GM23338 (cell line): ENCODE data around the gene ERCC1. TPM values are rescaled to one million over a fixed set of nuclear protein-coding genes. Genes with fewer than 3 reads are reported as not detected.

Source experiments
- ATAC-seq: fragments of 200-7000 bp; cut with Tn5 transposase; 3 replicates; pipeline ENCODE4 v1.9.1; 2020
- DNase-seq: peaks from one replicate; pipeline ENCODE4 v3.0.0-alpha.2; 2015; ENCODE audit warnings: low spot score
- H2AFZ ChIP-seq: fragments of 200-600 bp; sonication (generic); 2 replicates; pipeline ENCODE4 v1.8.0; 2016; ENCODE audit warnings: antibody characterized with exemption, mild to moderate bottlenecking, moderate library complexity
- H3F3A ChIP-seq: fragments of 200-600 bp; sonication (generic); replicated peaks from 2 replicates; pipeline ENCODE4 v1.8.0; 2017; ENCODE audit warnings: antibody characterized with exemption, mixed run types, low read depth
- H3K27ac ChIP-seq: fragments of 200-600 bp; sonication (generic); 2 replicates; pipeline ENCODE4 v1.6.1; 2016; ENCODE audit warnings: low read depth
- H3K27me3 ChIP-seq: fragments of 200-600 bp; sonication (generic); 2 replicates; pipeline ENCODE4 v1.8.0; 2016; ENCODE audit warnings: mild to moderate bottlenecking, mixed run types, moderate library complexity; ENCODE audit not compliant: insufficient read depth
- H3K36me3 ChIP-seq: fragments of 200-600 bp; sonication (generic); 2 replicates; pipeline ENCODE4 v1.8.0; 2016; ENCODE audit warnings: mild to moderate bottlenecking; ENCODE audit not compliant: insufficient read depth
- H3K4me1 ChIP-seq: fragments of 200-600 bp; sonication (generic); 2 replicates; pipeline ENCODE4 v1.8.0; 2016; ENCODE audit warnings: mild to moderate bottlenecking, moderate library complexity; ENCODE audit not compliant: insufficient read depth
- H3K4me2 ChIP-seq: fragments of 200-600 bp; sonication (generic); 2 replicates; pipeline ENCODE4 v1.7.1; 2017; ENCODE audit warnings: mixed run types
- H3K4me3 ChIP-seq: fragments of 200-600 bp; sonication (generic); 2 replicates; pipeline ENCODE4 v1.6.1; 2016; ENCODE audit warnings: mixed run types
- H3K79me2 ChIP-seq: fragments of 200-600 bp; sonication (generic); replicated peaks from 2 replicates; pipeline ENCODE4 v1.8.0; 2017; ENCODE audit warnings: mild to moderate bottlenecking; ENCODE audit not compliant: insufficient read depth
- H3K9me2 ChIP-seq: fragments of 200-600 bp; sonication (generic); 2 replicates; pipeline ENCODE4 v1.8.0; 2017; ENCODE audit not compliant: insufficient read depth
- H4K20me1 ChIP-seq: fragments of 200-600 bp; sonication (generic); replicated peaks from 2 replicates; pipeline ENCODE4 v1.8.0; 2017; ENCODE audit warnings: mild to moderate bottlenecking; ENCODE audit not compliant: insufficient read depth
- H3K27ac Mint-ChIP-seq: 2 replicates; pipeline ENCODE4 v1.8.0; 2020; ENCODE audit warnings: inconsistent platforms, mild to moderate bottlenecking, moderate library complexity, mixed read lengths
- H3K27me3 Mint-ChIP-seq: 3 replicates; pipeline ENCODE4 v1.8.0; 2022; ENCODE audit warnings: low read depth, mild to moderate bottlenecking, moderate library complexity, mixed read lengths, inconsistent platforms; ENCODE audit not compliant: insufficient read depth, poor library complexity
- H3K36me3 Mint-ChIP-seq: 3 replicates; pipeline ENCODE4 v1.8.0; 2021; ENCODE audit warnings: low read depth, mild to moderate bottlenecking, inconsistent platforms, moderate library complexity, mixed read lengths
- H3K4me1 Mint-ChIP-seq: 3 replicates; pipeline ENCODE4 v1.8.0; 2020; ENCODE audit warnings: mild to moderate bottlenecking, inconsistent platforms, mixed read lengths
- H3K4me3 Mint-ChIP-seq: 3 replicates; pipeline ENCODE4 v1.8.0; 2021; ENCODE audit warnings: moderate library complexity, mild to moderate bottlenecking, inconsistent platforms, mixed read lengths
- H3K9me3 Mint-ChIP-seq: 3 replicates; pipeline ENCODE4 v1.8.0; 2020; ENCODE audit warnings: moderate library complexity, mild to moderate bottlenecking, inconsistent platforms, mixed read lengths
- CREB1 ChIP-seq: fragments of 250-450 bp; sonication (Bioruptor Pico); IDR thresholded peaks from 2 replicates; pipeline ENCODE4 v1.5.0; 2020; ENCODE audit warnings: low read depth, mild to moderate bottlenecking, moderate library complexity
- CTCF ChIP-seq, 2 experiments: fragments of 200-600 bp in 1 of 2; sonication (generic) in 1 of 2; conservative IDR thresholded peaks; 2 replicates each; pipeline versions ENCODE4 v1.5.1 to v1.6.1; 2016 to 2017; ENCODE audit warnings: antibody characterized with exemption in 2 of 2, low read depth in 2 of 2, mild to moderate bottlenecking in 2 of 2, moderate library complexity in 1 of 2
- ETS1 ChIP-seq: IDR thresholded peaks from 2 replicates; pipeline ENCODE4 v1.6.1; 2016; ENCODE audit warnings: antibody characterized with exemption
- EZH2phosphoT487 ChIP-seq: fragments of 200-600 bp; sonication (generic); IDR thresholded peaks from one replicate; pipeline ENCODE4 v1.8.1; 2018; ENCODE audit warnings: antibody characterized with exemption; ENCODE audit not compliant: unreplicated experiment
- JUNB ChIP-seq: IDR thresholded peaks from one replicate; pipeline ENCODE4 v1.6.1; 2016; ENCODE audit warnings: antibody characterized with exemption; ENCODE audit not compliant: unreplicated experiment
- NANOG ChIP-seq: IDR thresholded peaks from 2 replicates; pipeline ENCODE4 v1.6.1; 2016; ENCODE audit warnings: antibody characterized with exemption, borderline replicate concordance
- POLR2AphosphoS5 ChIP-seq: IDR thresholded peaks from 2 replicates; pipeline ENCODE4 v1.6.1; 2016; ENCODE audit warnings: antibody characterized with exemption, low read depth
- REST ChIP-seq: IDR thresholded peaks from one replicate; pipeline ENCODE4 v1.6.1; 2018; ENCODE audit warnings: antibody characterized with exemption; ENCODE audit not compliant: unreplicated experiment
- STAT1 ChIP-seq: IDR thresholded peaks from one replicate; pipeline ENCODE4 v1.6.1; 2016; ENCODE audit warnings: antibody characterized with exemption; ENCODE audit not compliant: unreplicated experiment
- ZNF114 ChIP-seq: fragments of 250-450 bp; sonication (Bioruptor Pico); IDR thresholded peaks from 2 replicates; pipeline ENCODE4 v1.5.0; 2020; ENCODE audit warnings: mild to moderate bottlenecking, moderate library complexity
- ZNF331 ChIP-seq: fragments of 250-450 bp; sonication (Bioruptor Pico); IDR thresholded peaks from 2 replicates; pipeline ENCODE4 v1.5.0; 2020; ENCODE audit warnings: low read depth, mild to moderate bottlenecking, moderate library complexity
- polyA plus RNA-seq: library from polyadenylated mRNA; unstranded; fragments of >200 nt; fragmentation: Nextera tagmentation; extraction: Ambion mirVana; gene quantifications from 2 replicates; pipeline ENCODE4 v1.2.1, GENCODE V29; 2016
- total RNA-seq: library from RNA; depleted of rRNA; stranded (reverse); fragments of >200 nt; shearing (Covaris generic); gene quantifications from 2 replicates; pipeline ENCODE4 v1.2.3, GENCODE V29; 2014

The ERCC1 gene
- total and polyA plus RNA-seq, 2 experiments from 2014 or later = 39.0 to 52.3 TPM

GRCh38 chr19:45418802-45419201 is 4.9 kb downstream of the ERCC1 start (continued):
- TF ChIP-seq ZNF114 = no peak
- TF ChIP-seq JUNB = no peak
- TF ChIP-seq NANOG = no peak
- no peak for TF ChIP-seq ETS1
- no peak for TF ChIP-seq REST

- peaks cover 2% of the 10 kb centered on the region; the same call in 1 of the 2 replicates for H4K20me1 ChIP-seq
- Mint-ChIP-seq H3K36me3 (peaks cover 57% of the 10 kb centered on the region), H3K27ac (no peak overlapping the region), H3K4me3 (no peak overlapping the region), H3K27me3 (peaks cover 20% of the 10 kb centered on the region), H3K9me3 (no peaks in the 10 kb centered on the region), H3K4me1 (peaks cover 4% of the 10 kb centered on the region)
- no peaks in the 10 kb centered on the region for H3K9me2 ChIP-seq
- no peaks in the 10 kb centered on the region; the same call in 1 of the 2 replicates for H3K36me3 ChIP-seq
- H3K4me1 ChIP-seq = no peaks in the 10 kb centered on the region
- no peak for TF ChIP-seq EZH2phosphoT487
- no peak for TF ChIP-seq CREB1 (CRISPR knock-in tag)
- TF ChIP-seq POLR2AphosphoS5 = no peak
- no peak for TF ChIP-seq ZNF331 (CRISPR knock-in tag)
- TF ChIP-seq REST = no peak
- no peak for TF ChIP-seq CTCF (conservative IDR thresholded peaks at IDR 0.05; ENCODE audit: low read depth in 2 of 2)
- no peak for TF ChIP-seq STAT1
- H3K4me2 ChIP-seq = no peak overlapping the region
- no peak overlapping the region for H2AFZ ChIP-seq
- no peaks in the 10 kb centered on the region; the same call in 1 of the 2 replicates for H3K79me2 ChIP-seq
- ATAC-seq (no peak), DNase-seq (no peak)
- H3K27ac ChIP-seq = no peak overlapping the region
- no peaks in the 10 kb centered on the region for H3F3A ChIP-seq
- no peaks in the 10 kb centered on the region for H3K27me3 ChIP-seq
- no peak overlapping the region for H3K4me3 ChIP-seq
Observed at GRCh38 chr19:45417151-45417550, 6.6 kb downstream of the ERCC1 start.
